ENCODE measurements around the gene PACRG. TPM values are rescaled to one million over a fixed set of nuclear protein-coding genes. Genes with fewer than 3 reads are reported as not detected.

Gene PACRG
- total and polyA plus RNA-seq, 2 of the 13 experiments (the other 11 are each of a cell fraction or from before 2014, with no cell fraction given): 0.13 TPM; not detected in 1

GRCh38 chr6:163132050-163132750, 404.4 kb downstream of the PACRG start:
- Histone ChIP-seq H2AFZ (ENCODE audit: low read length) (no peak overlapping the region), H4K20me1 (ENCODE audit: insufficient read depth, low read length) (no peaks in the 10 kb centered on the region), H3K36me3 (replicated peaks in 1 of 2; ENCODE audit: control insufficient read depth in 1 of 2, insufficient read depth in 2 of 2, low read length in 2 of 2) (no peaks in the 10 kb centered on the region), H3K9ac (ENCODE audit: insufficient read depth, low read depth, low read length) (no peak overlapping the region), H3K4me1 (ENCODE audit: insufficient read depth, low read length) (no peaks in the 10 kb centered on the region), H3K4me3 (replicated peaks in 1 of 3; ENCODE audit: insufficient read depth in 1 of 3, low read depth in 2 of 3, low read length in 3 of 3) (no peak overlapping the region), H3K79me2 (ENCODE audit: insufficient read depth, low read length) (no peaks in the 10 kb centered on the region), H3K27ac (ENCODE audit: extremely low read length, insufficient read depth, low read length) (no peak overlapping the region), H3K9me3 (ENCODE audit: low read length) (no peaks in the 10 kb centered on the region), H3K4me2 (ENCODE audit: low read depth, low read length) (no peak overlapping the region), H3K27me3 (ENCODE audit: control insufficient read depth in 1 of 2, insufficient read depth in 2 of 2, low read length in 2 of 2) (no peaks in the 10 kb centered on the region; a peak in 1 of 5 replicates)
- POLR2A ChIA-PET: no interaction called here
- FAIRE-seq (no peak), DNase-seq (ENCODE audit: low spot score) (no peak), ATAC-seq (no peak)
- in situ Hi-C loops (cut with HindIII; ENCODE audit: extremely low pct_ligation_motif_present, low pct_unique_long_range_greater_than_20kb) (no loop called here), intact Hi-C loops (cut with micrococcal nuclease; ENCODE audit: unreplicated experiment) (no loop called here)
- no peak for TF ChIP-seq E2F2 (CRISPR knock-in tag; IDR thresholded peaks at IDR 0.05; ENCODE audit: borderline replicate concordance)
- no peak for TF ChIP-seq AHR (CRISPR knock-in tag; IDR thresholded peaks at IDR 0.05)
- no peak for TF ChIP-seq ZNF776 (CRISPR knock-in tag; IDR thresholded peaks at IDR 0.05)
- no TSS peak for BruUV-seq (replicated peaks)
- CTCF ChIA-PET (ENCODE audit: low intra/inter-chr PET ratio, low total read pairs): no interaction called here
- 24% methylated on average over 2 of the region's 2 CpGs for WGBS (ENCODE audit: low lambda C conversion rate)

GRCh38 chr6:163133017-163133416, 405.2 kb downstream of the PACRG start:
- CTCF ChIA-PET (ENCODE audit: low intra/inter-chr PET ratio, low total read pairs): no interaction called here
- H3K9ac ChIP-seq (ENCODE audit: insufficient read depth, low read depth, low read length): no peak overlapping the region
- POLR2A ChIA-PET: no interaction called here
- TF ChIP-seq ZNF574 (CRISPR knock-in tag; IDR thresholded peaks at IDR 0.05) (no peak), ZKSCAN8 (CRISPR knock-in tag; IDR thresholded peaks at IDR 0.05; ENCODE audit: borderline replicate concordance) (no peak), LRRFIP1 (CRISPR knock-in tag; conservative IDR thresholded peaks at IDR 0.05) (no peak), ZNF354B (CRISPR knock-in tag; IDR thresholded peaks at IDR 0.05) (no peak), ATRX (CRISPR knock-in tag; IDR thresholded peaks at IDR 0.05; ENCODE audit: borderline replicate concordance) (no peak), ZNF143 (CRISPR knock-in tag; IDR thresholded peaks at IDR 0.05) (0 out of 2 replicates have a peak, but pooled peaks have one; percentile 19), RFX5 (IDR thresholded peaks at IDR 0.05; ENCODE audit: low read depth, low read length) (no peak)
- no peaks in the 10 kb centered on the region for H3K4me1 ChIP-seq (ENCODE audit: insufficient read depth, low read length)
- FAIRE-seq: no peak
- H4K20me1 ChIP-seq (ENCODE audit: insufficient read depth, low read length): no peaks in the 10 kb centered on the region
- in situ Hi-C loops (cut with HindIII; ENCODE audit: extremely low pct_ligation_motif_present, low pct_unique_long_range_greater_than_20kb): no loop called here
- WGBS (ENCODE audit: low lambda C conversion rate): 73% methylated on average over 1 of the region's 1 CpG
- no peaks in the 10 kb centered on the region for H3K9me3 ChIP-seq (ENCODE audit: low read length)
- intact Hi-C loops (cut with micrococcal nuclease; ENCODE audit: unreplicated experiment): no loop called here
- no peaks in the 10 kb centered on the region for H3K79me2 ChIP-seq (ENCODE audit: insufficient read depth, low read length)
- no peak overlapping the region for H2AFZ ChIP-seq (ENCODE audit: low read length)
- DNase-seq (ENCODE audit: low spot score): no peak
- H3K4me3 ChIP-seq (replicated peaks in 1 of 3; ENCODE audit: insufficient read depth in 1 of 3, low read depth in 2 of 3, low read length in 3 of 3): no peak overlapping the region
- H3K36me3 ChIP-seq (replicated peaks in 1 of 2; ENCODE audit: control insufficient read depth in 1 of 2, insufficient read depth in 2 of 2, low read length in 2 of 2): no peaks in the 10 kb centered on the region
- no peak overlapping the region for H3K27ac ChIP-seq (ENCODE audit: extremely low read length, insufficient read depth, low read length)
- H3K4me2 ChIP-seq (ENCODE audit: low read depth, low read length): no peak overlapping the region
- no TSS peak for BruUV-seq (replicated peaks)
- no peak for ATAC-seq
- H3K27me3 ChIP-seq (ENCODE audit: control insufficient read depth in 1 of 2, insufficient read depth in 2 of 2, low read length in 2 of 2): no peaks in the 10 kb centered on the region; a peak in 1 of 5 replicates
